WTC11 (cell line): ENCODE measurements around the gene KAT6B. TPM values are rescaled to one million over a fixed set of nuclear protein-coding genes. Genes with fewer than 3 reads are reported as not detected.
"Not testable (repeated sequence)": the region's sequence is repeated elsewhere in the genome, so short reads cannot be mapped to it uniquely, and the experiment has no call there.

Experiments
- ATAC-seq: fragments of 200-7000 bp; cut with Tn5 transposase; 2 replicates; pipeline ENCODE4 v1.10.0; 2021; ENCODE audit warnings: mild to moderate bottlenecking, moderate library complexity
- CTCF ChIA-PET: fragments of 300-600 bp; sonication (Branson Sonifier 250); formaldehyde crosslinking; loops from one replicate; lab custom pipeline; 2021; ENCODE audit warnings: antibody characterized with exemption; lab: Charles Lee
- POLR2A ChIA-PET: fragments of 350-600 bp; sonication (Branson Sonifier 250); formaldehyde crosslinking; loops from one replicate; lab custom pipeline; 2021; ENCODE audit warnings: antibody characterized with exemption; lab: Charles Lee
- DNase-seq: peaks from one replicate; pipeline ENCODE4 v3.0.0; 2021; ENCODE audit warnings: low spot score
- H3K27ac Mint-ChIP-seq: 2 replicates; pipeline ENCODE4 v1.8.0; 2021; ENCODE audit warnings: mixed read lengths
- H3K27me3 Mint-ChIP-seq: 2 replicates; pipeline ENCODE4 v1.8.0; 2021; ENCODE audit warnings: low read depth, mild to moderate bottlenecking, moderate library complexity, mixed read lengths
- H3K36me3 Mint-ChIP-seq: 2 replicates; pipeline ENCODE4 v1.8.0; 2021; ENCODE audit warnings: mixed read lengths
- H3K4me1 Mint-ChIP-seq: 2 replicates; pipeline ENCODE4 v1.8.0; 2022; ENCODE audit warnings: mixed read lengths
- H3K4me3 Mint-ChIP-seq: 2 replicates; pipeline ENCODE4 v1.8.0; 2021; ENCODE audit warnings: mild to moderate bottlenecking, moderate library complexity, mixed read lengths
- H3K9me3 Mint-ChIP-seq: 2 replicates; pipeline ENCODE4 v1.8.0; 2021; ENCODE audit warnings: mixed read lengths
- FOXJ3 ChIP-seq: sonication (generic); formaldehyde crosslinking; IDR thresholded peaks from 2 replicates; pipeline ENCODE4 v1.9.0; 2021; ENCODE audit warnings: missing genetic modification reagents, mild to moderate bottlenecking, borderline replicate concordance
- GABPB1 ChIP-seq: sonication (generic); formaldehyde crosslinking; IDR thresholded peaks from 2 replicates; pipeline ENCODE4 v1.8.1; 2023; ENCODE audit warnings: mild to moderate bottlenecking, missing genetic modification reagents
- PRDM15 ChIP-seq: sonication (generic); formaldehyde crosslinking; IDR thresholded peaks from 2 replicates; pipeline ENCODE4 v1.8.0; 2022; ENCODE audit warnings: missing genetic modification reagents
- PRRX2 ChIP-seq: fragments of 250-450 bp; sonication (Bioruptor Pico); IDR thresholded peaks from 2 replicates; pipeline ENCODE4 v1.8.0; 2021; ENCODE audit warnings: mild to moderate bottlenecking
- ZNF263 ChIP-seq: sonication (generic); formaldehyde crosslinking; IDR thresholded peaks from 2 replicates; pipeline ENCODE4 v1.8.1; 2022; ENCODE audit warnings: low read depth, mild to moderate bottlenecking, moderate library complexity, missing genetic modification reagents
- total RNA-seq: library from RNA; stranded (reverse); gene quantifications from 3 replicates; pipeline ENCODE4 v1.2.3, GENCODE V29; 2021
- TF ChIP-seq, protein P1 (sequence below): sonication (generic); formaldehyde crosslinking; IDR thresholded peaks from 2 replicates; pipeline ENCODE4 v1.8.1; 2022; ENCODE audit warnings: mild to moderate bottlenecking, missing genetic modification reagents, moderate library complexity, borderline replicate concordance
- TF ChIP-seq, protein P2 (sequence below): fragments of 250-450 bp; sonication (Bioruptor Pico); IDR thresholded peaks from 2 replicates; pipeline ENCODE4 v1.9.0; 2021; ENCODE audit warnings: mild to moderate bottlenecking
- TF ChIP-seq, protein P3 (sequence below): sonication (generic); formaldehyde crosslinking; IDR thresholded peaks from 2 replicates; pipeline ENCODE4 v1.8.1; 2022; ENCODE audit warnings: low read depth, mild to moderate bottlenecking, moderate library complexity, missing genetic modification reagents, borderline replicate concordance
- TF ChIP-seq, protein P4 (sequence below): sonication (generic); formaldehyde crosslinking; conservative IDR thresholded peaks from 2 replicates; pipeline ENCODE4 v1.8.1; 2023; ENCODE audit warnings: mild to moderate bottlenecking, low read depth, missing genetic modification reagents, moderate library complexity

Gene KAT6B
- total RNA-seq, 1 experiment from 2014 or later, result 18.5 TPM

DNA sequence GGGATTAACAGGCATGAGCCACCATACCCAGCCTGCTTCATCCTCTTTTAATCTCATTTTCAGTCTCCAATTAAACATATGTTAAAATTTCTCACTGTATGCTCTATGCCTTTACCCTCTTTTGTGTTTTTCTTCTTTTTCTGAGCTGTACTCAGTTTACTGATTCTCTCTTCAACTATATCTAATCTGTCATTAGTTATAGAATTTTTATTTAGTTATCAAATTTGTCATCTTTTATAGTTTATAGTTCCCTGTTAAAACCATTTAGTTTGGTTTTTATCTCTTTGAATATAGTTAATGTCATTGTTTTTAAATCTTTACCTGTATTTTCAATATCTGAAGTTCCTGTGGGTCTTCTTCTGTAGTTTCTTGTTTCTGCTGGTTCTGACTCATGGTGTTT lies 93.3 kb downstream of the KAT6B start:
- ChIA-PET POLR2A (interaction anchor here (0.5 kb wide), 1 partner anchor 54 kb away, joined by 3 read pairs; no protein-coding TSS in a partner anchor), CTCF (no interaction called here)
- no peak overlapping the region for H3K4me3 Mint-ChIP-seq
- ATAC-seq, result no peak
- DNase-seq, result no peak
- peaks cover 34% of the 10 kb centered on the region for H3K4me1 Mint-ChIP-seq
- peaks cover 17% of the 10 kb centered on the region for H3K9me3 Mint-ChIP-seq
- H3K27ac Mint-ChIP-seq, result no peak overlapping the region
- H3K36me3 Mint-ChIP-seq, result peaks cover 12% of the 10 kb centered on the region
- TF ChIP-seq ZNF263 (CRISPR knock-in tag) (no peak), PRRX2 (CRISPR knock-in tag) (no peak), FOXJ3 (no peak)
- TF ChIP-seq, protein P1, sequence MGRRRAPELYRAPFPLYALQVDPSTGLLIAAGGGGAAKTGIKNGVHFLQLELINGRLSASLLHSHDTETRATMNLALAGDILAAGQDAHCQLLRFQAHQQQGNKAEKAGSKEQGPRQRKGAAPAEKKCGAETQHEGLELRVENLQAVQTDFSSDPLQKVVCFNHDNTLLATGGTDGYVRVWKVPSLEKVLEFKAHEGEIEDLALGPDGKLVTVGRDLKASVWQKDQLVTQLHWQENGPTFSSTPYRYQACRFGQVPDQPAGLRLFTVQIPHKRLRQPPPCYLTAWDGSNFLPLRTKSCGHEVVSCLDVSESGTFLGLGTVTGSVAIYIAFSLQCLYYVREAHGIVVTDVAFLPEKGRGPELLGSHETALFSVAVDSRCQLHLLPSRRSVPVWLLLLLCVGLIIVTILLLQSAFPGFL, result no peak
- H3K27me3 Mint-ChIP-seq, result no peaks in the 10 kb centered on the region

GRCh38 chr10:74921070-74921469 lies 94.7 kb downstream of the KAT6B start:
- Mint-ChIP-seq H3K4me1 (peaks cover 34% of the 10 kb centered on the region), H3K9me3 (peaks cover 17% of the 10 kb centered on the region), H3K36me3 (peaks cover 12% of the 10 kb centered on the region)
- H3K27me3 Mint-ChIP-seq, DNase-seq, H3K27ac Mint-ChIP-seq, ATAC-seq, H3K4me3 Mint-ChIP-seq: not testable (repeated sequence)
- CTCF ChIA-PET, result interaction anchor here (0.7 kb wide), 1 partner anchor 127 kb away, joined by 3 read pairs; no protein-coding TSS in a partner anchor
- POLR2A ChIA-PET, result interaction anchor here (0.9 kb wide), 1 partner anchor 23 kb away, joined by 3 read pairs; no protein-coding TSS in a partner anchor

- Mint-ChIP-seq H3K9me3 (peaks cover 15% of the 10 kb centered on the region), H3K27ac (no peak overlapping the region), H3K4me3 (no peak overlapping the region), H3K4me1 (peaks cover 36% of the 10 kb centered on the region), H3K27me3 (no peaks in the 10 kb centered on the region), H3K36me3 (peaks cover 12% of the 10 kb centered on the region)
- POLR2A ChIA-PET, result no interaction called here
- ATAC-seq (no peak), DNase-seq (no peak)
- CTCF ChIA-PET, result no interaction called here
- TF ChIP-seq, protein P2, sequence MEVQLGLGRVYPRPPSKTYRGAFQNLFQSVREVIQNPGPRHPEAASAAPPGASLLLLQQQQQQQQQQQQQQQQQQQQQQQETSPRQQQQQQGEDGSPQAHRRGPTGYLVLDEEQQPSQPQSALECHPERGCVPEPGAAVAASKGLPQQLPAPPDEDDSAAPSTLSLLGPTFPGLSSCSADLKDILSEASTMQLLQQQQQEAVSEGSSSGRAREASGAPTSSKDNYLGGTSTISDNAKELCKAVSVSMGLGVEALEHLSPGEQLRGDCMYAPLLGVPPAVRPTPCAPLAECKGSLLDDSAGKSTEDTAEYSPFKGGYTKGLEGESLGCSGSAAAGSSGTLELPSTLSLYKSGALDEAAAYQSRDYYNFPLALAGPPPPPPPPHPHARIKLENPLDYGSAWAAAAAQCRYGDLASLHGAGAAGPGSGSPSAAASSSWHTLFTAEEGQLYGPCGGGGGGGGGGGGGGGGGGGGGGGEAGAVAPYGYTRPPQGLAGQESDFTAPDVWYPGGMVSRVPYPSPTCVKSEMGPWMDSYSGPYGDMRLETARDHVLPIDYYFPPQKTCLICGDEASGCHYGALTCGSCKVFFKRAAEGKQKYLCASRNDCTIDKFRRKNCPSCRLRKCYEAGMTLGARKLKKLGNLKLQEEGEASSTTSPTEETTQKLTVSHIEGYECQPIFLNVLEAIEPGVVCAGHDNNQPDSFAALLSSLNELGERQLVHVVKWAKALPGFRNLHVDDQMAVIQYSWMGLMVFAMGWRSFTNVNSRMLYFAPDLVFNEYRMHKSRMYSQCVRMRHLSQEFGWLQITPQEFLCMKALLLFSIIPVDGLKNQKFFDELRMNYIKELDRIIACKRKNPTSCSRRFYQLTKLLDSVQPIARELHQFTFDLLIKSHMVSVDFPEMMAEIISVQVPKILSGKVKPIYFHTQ (CRISPR knock-in tag), result no peak
- TF ChIP-seq, protein P3, sequence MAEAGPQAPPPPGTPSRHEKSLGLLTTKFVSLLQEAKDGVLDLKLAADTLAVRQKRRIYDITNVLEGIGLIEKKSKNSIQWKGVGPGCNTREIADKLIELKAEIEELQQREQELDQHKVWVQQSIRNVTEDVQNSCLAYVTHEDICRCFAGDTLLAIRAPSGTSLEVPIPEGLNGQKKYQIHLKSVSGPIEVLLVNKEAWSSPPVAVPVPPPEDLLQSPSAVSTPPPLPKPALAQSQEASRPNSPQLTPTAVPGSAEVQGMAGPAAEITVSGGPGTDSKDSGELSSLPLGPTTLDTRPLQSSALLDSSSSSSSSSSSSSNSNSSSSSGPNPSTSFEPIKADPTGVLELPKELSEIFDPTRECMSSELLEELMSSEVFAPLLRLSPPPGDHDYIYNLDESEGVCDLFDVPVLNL (CRISPR knock-in tag), result no peak
- TF ChIP-seq PRDM15 (CRISPR knock-in tag), result no peak
- no peak for TF ChIP-seq GABPB1 (CRISPR knock-in tag)
- TF ChIP-seq, protein P4, sequence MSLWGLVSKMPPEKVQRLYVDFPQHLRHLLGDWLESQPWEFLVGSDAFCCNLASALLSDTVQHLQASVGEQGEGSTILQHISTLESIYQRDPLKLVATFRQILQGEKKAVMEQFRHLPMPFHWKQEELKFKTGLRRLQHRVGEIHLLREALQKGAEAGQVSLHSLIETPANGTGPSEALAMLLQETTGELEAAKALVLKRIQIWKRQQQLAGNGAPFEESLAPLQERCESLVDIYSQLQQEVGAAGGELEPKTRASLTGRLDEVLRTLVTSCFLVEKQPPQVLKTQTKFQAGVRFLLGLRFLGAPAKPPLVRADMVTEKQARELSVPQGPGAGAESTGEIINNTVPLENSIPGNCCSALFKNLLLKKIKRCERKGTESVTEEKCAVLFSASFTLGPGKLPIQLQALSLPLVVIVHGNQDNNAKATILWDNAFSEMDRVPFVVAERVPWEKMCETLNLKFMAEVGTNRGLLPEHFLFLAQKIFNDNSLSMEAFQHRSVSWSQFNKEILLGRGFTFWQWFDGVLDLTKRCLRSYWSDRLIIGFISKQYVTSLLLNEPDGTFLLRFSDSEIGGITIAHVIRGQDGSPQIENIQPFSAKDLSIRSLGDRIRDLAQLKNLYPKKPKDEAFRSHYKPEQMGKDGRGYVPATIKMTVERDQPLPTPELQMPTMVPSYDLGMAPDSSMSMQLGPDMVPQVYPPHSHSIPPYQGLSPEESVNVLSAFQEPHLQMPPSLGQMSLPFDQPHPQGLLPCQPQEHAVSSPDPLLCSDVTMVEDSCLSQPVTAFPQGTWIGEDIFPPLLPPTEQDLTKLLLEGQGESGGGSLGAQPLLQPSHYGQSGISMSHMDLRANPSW (CRISPR knock-in tag), result no peak
These were observed 95.3 kb downstream of the KAT6B start for GRCh38 chr10:74921744-74922143.
